GM13976 (cell line): ENCODE data around the gene FDX1.
A peak's percentile ranks its signal among the peaks of the same experiment; 100 is the strongest.

Experiments
- DNase-seq: peaks from one replicate; pipeline ENCODE4 v3.0.0; 2012; ENCODE audit warnings: low spot score
- in situ Hi-C: fragments of 300-500 bp; cut with MboI; formaldehyde crosslinking; loops from one replicate; pipeline ENCODE4 v1.12.0; 2022; ENCODE audit warnings: low sequenced_read_pairs, mixed read lengths, inconsistent platforms; ENCODE audit not compliant: unreplicated experiment
- TF ChIP-seq, protein P1 (sequence below): IDR thresholded peaks from 2 replicates; pipeline ENCODE4 v1.5.1; 2012; ENCODE audit warnings: borderline replicate concordance, mild to moderate bottlenecking; ENCODE audit not compliant: insufficient read depth; ENCODE audit errors: extremely low read depth, missing control alignments, control extremely low read depth

FDX1 gene

DNA sequence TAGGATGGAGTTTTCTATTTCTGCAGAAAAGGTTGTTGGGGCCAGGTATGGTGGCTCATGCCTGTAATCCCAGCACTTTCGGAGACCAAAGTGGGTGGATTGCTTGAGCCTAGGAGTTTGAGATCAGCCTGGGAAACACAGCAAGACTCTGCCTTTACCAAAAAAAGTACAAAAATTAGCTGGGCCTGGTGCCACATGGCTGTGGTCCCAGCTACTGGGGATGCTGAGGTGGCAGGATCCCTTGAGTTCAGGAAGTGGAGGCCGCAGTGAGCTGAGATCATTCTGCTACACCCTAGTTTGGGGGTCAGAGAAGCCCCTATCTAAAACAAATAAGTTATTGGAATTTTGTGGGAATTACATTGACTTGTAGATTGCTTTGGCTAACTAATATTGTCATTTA, 71.7 kb downstream of the FDX1 start:
- DNase-seq = no peak
- TF ChIP-seq, protein P1, sequence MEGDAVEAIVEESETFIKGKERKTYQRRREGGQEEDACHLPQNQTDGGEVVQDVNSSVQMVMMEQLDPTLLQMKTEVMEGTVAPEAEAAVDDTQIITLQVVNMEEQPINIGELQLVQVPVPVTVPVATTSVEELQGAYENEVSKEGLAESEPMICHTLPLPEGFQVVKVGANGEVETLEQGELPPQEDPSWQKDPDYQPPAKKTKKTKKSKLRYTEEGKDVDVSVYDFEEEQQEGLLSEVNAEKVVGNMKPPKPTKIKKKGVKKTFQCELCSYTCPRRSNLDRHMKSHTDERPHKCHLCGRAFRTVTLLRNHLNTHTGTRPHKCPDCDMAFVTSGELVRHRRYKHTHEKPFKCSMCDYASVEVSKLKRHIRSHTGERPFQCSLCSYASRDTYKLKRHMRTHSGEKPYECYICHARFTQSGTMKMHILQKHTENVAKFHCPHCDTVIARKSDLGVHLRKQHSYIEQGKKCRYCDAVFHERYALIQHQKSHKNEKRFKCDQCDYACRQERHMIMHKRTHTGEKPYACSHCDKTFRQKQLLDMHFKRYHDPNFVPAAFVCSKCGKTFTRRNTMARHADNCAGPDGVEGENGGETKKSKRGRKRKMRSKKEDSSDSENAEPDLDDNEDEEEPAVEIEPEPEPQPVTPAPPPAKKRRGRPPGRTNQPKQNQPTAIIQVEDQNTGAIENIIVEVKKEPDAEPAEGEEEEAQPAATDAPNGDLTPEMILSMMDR = no peak
- in situ Hi-C loops = no loop called here

DNA sequence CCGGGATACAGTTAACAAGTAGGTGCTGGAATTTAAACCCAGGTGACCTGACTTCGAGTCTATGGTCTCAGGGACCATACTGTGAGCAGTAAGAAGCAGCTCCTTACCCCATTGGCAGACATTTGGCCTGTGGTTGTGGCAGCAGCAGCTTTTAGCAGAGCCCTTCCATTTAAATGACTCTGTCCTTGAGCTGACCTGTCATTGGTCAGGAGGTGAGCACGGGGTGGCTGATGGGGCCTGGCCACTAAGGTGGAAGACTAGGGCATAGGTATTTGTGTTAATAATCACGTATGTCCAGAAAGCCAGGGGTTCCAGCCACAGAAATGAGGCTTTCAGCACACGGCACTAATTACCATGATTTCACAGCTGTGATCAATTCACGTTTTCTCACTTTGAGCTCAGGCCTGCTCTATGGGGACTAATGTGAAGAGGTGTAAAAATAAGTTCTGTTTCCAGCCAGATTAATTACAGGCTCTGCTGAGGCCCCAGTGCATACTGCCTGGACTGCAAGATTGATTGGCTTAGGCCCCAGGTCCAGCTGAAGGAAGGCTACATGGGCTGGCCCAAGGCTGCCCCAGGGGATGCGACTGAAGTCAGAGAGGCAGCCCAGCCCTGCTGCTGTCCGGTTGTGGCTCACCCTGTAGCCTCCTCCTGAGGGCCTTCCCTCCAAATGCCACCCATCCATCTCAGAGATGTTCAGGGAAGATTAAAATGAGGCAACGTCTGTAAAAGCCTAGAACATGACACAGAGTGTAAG, 76.0 kb downstream of the FDX1 start:
- TF ChIP-seq, protein P1 = no peak
- no peak for DNase-seq
- in situ Hi-C loops = no loop called here

DNA sequence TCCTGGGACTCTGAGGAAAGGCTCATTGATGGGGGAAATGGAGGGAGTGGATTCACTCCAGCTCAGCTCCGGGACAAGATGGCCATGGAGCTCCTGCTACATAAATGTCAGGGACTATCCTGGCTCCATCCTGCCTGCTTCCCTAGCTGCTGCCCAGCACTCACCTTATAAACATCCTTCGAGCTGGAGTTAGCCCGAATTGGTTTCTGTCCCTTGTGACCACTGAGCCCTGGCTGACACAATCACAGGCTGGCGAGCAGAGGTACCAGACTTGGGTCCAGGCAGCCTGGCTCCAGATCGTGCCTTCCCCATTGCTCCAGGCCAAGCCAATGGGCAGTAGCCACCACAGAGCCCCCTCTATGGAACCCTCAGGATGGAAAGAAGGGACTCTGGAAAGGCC, 77.6 kb downstream of the FDX1 start:
- TF ChIP-seq, protein P1 = no peak
- in situ Hi-C loops = no loop called here
- DNase-seq = no peak

DNA sequence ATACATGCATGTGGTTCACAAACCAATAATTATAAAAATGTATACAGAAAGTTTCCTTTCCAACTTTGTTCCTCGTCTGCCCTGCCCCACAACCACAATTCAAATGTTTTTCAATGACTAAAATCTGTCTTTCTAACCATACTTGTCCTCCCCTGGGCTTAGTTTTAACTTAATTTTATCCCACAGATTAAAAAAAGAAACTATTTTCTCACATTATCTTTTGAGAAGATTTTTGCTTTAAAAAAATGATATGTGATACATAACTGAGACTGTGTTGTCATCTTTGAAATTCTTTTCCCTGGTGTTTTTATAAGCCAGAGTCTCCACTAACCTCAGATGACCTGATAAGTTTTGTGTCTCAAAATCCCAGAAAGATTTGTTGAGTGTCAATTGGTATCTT, 79.0 kb downstream of the FDX1 start:
- in situ Hi-C loops = no loop called here
- no peak for DNase-seq
- TF ChIP-seq, protein P1 = peak; percentile 2

DNA sequence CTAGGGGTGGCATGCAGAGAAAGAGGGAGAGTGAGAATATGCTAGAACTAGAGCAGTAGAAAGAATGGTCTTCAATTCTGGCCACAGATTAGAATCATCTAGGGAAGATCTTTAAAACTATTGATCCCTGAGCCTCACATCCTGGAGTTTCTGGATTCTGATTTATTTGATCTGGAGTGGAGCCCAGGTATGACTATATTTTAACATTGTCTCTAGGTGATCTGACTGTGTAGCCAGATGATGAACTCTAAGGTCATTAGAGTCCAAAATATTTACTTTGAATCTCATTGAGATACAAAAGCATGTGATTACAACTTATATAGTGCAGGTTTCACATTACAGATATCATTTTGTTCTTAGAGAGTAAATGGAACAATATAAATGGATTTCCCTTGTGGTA, 79.7 kb downstream of the FDX1 start:
- in situ Hi-C loops = no loop called here
- TF ChIP-seq, protein P1 = no peak
- no peak for DNase-seq

DNA sequence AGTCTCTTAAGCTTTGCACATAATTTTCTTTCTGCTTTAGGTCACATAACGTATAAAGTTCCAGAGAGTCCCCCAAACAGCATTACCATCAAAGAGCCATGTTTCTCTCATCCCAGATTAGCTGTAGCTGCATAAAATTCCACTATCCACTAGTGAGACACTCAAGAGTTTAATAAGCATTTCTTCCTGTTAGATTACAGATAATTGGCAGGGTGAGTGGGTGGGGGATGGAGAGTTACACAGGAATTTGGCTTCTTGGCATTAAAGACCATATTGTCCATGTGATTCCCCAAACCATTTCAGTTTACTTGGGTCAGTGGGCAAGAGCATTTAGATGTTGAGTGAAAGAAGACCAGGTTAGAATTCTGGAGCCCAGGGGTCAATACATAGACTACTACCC, 82.3 kb downstream of the FDX1 start:
- no peak for DNase-seq
- in situ Hi-C loops = no loop called here
- TF ChIP-seq, protein P1 = no peak
